Panc1 (cell line): ENCODE data around the gene FAM81B. TPM values are rescaled to one million over a fixed set of nuclear protein-coding genes. Genes with fewer than 3 reads are reported as not detected.
A peak's percentile ranks its signal among the peaks of the same experiment; 100 is the strongest.

ENCODE experiments used
- ATAC-seq: fragments of 200-7000 bp; cut with Tn5 transposase; 2 replicates; pipeline ENCODE4 v1.9.1; 2020; ENCODE audit warnings: mild to moderate bottlenecking, moderate library complexity
- BruUV-seq: library from RNA; stranded (reverse); fragments of 400-500 nt; replicated peaks from 2 replicates; lab custom pipeline; 2021; lab: Mats Ljungman, UMichigan
- CTCF ChIA-PET: fragments of 300-600 bp; sonication (Branson Sonifier 250); formaldehyde crosslinking; loops from one replicate; lab custom pipeline; 2022; ENCODE audit warnings: antibody characterized with exemption; lab: Charles Lee
- POLR2A ChIA-PET: fragments of 300-600 bp; sonication (Branson Sonifier 250); formaldehyde crosslinking; loops from one replicate; lab custom pipeline; 2022; ENCODE audit warnings: antibody characterized with exemption; lab: Charles Lee
- DNase-seq: peaks from one replicate; pipeline ENCODE4 v3.0.0-alpha.2; 2010; ENCODE audit warnings: low read depth, low spot score
- H3K27ac ChIP-seq: 2 replicates; pipeline ENCODE4 v1.5.1; 2011; ENCODE audit warnings: mild to moderate bottlenecking, low read length, inconsistent platforms
- H3K27me3 ChIP-seq: fragments of 200-500 bp; sonication (Bioruptor generic); 2 replicates; pipeline ENCODE4 v1.6.0; 2014; ENCODE audit warnings: low read length, inconsistent platforms; ENCODE audit not compliant: control insufficient read depth, insufficient read depth
- H3K36me3 ChIP-seq: fragments of 200-500 bp; sonication (Bioruptor generic); 2 replicates; pipeline ENCODE4 v1.5.1; 2014; ENCODE audit warnings: inconsistent platforms, mild to moderate bottlenecking, low read length, moderate library complexity; ENCODE audit not compliant: control insufficient read depth, insufficient read depth
- H3K4me1 ChIP-seq: 2 replicates; pipeline ENCODE4 v1.5.1; 2011; ENCODE audit warnings: inconsistent platforms, mild to moderate bottlenecking, low read length, moderate library complexity; ENCODE audit not compliant: control insufficient read depth, insufficient read depth
- H3K4me3 ChIP-seq, 2 experiments: 2 replicates each; pipeline ENCODE4 v1.5.1; 2011 to 2012; ENCODE audit warnings: low read depth in 2 of 2, low read length in 2 of 2, mild to moderate bottlenecking in 2 of 2, inconsistent platforms in 1 of 2, moderate library complexity in 1 of 2
- H3K9me3 ChIP-seq: fragments of 200-500 bp; sonication (Bioruptor generic); 2 replicates; pipeline ENCODE4 v1.5.1; 2014; ENCODE audit warnings: low read depth, mild to moderate bottlenecking, inconsistent platforms, low read length, moderate library complexity; ENCODE audit not compliant: control insufficient read depth, insufficient read depth
- CTCF ChIP-seq: fragments of 450-650 bp; IDR thresholded peaks from 2 replicates; pipeline ENCODE4 v1.5.1; 2017; ENCODE audit warnings: mild to moderate bottlenecking
- POLR2AphosphoS5 ChIP-seq: IDR thresholded peaks from 2 replicates; pipeline ENCODE4 v1.6.1; 2012; ENCODE audit warnings: mild to moderate bottlenecking, low read depth, low read length, moderate library complexity
- REST ChIP-seq, 2 experiments: IDR thresholded peaks; 2 replicates each; pipeline ENCODE4 v1.6.1; 2011 to 2012; ENCODE audit warnings: low read depth in 2 of 2, control low read depth in 1 of 2, low read length in 1 of 2, mild to moderate bottlenecking in 1 of 2, moderate library complexity in 1 of 2; ENCODE audit not compliant: insufficient read depth in 1 of 2
- SIN3A ChIP-seq: IDR thresholded peaks from 2 replicates; pipeline ENCODE4 v1.6.1; 2012; ENCODE audit warnings: low read depth, mild to moderate bottlenecking, low read length, moderate library complexity, borderline replicate concordance; ENCODE audit not compliant: insufficient read depth
- TCF7L2 ChIP-seq: IDR thresholded peaks from 2 replicates; pipeline ENCODE4 v1.6.1; 2011; ENCODE audit warnings: mild to moderate bottlenecking, low read depth, low read length, inconsistent platforms
- in situ Hi-C: cut with HindIII; loops from 2 replicates; pipeline ENCODE4 v1.10.0; 2016; ENCODE audit warnings: low sequenced_read_pairs, low pct_unique_long_range_greater_than_20kb
- intact Hi-C: fragments of 100-400 bp; cut with micrococcal nuclease; formaldehyde crosslinking; loops from one replicate; pipeline ENCODE4 v1.10.0; 2022; ENCODE audit not compliant: unreplicated experiment
- total RNA-seq: library from RNA; stranded (reverse); gene quantifications from one replicate; pipeline ENCODE4 v1.2.1, GENCODE V29; 2021; ENCODE audit not compliant: unreplicated experiment

Gene FAM81B
- total RNA-seq, 1 experiment from 2014 or later: not detected

- POLR2A ChIA-PET: no interaction called here
- in situ Hi-C loops: no loop called here
Measured at GRCh38 chr5:95414451-95414850, 23.3 kb downstream of the FAM81B start.

GRCh38 chr5:95417971-95418370 is 26.8 kb downstream of the FAM81B start:
- H3K36me3 ChIP-seq: no peaks in the 10 kb centered on the region
- ATAC-seq: no peak; the same call in 1 of the 2 replicates
- H3K4me3 ChIP-seq: no peak overlapping the region
- no peak overlapping the region for H3K27ac ChIP-seq
- TF ChIP-seq TCF7L2: no peak
- no peak for TF ChIP-seq SIN3A
- no peak for TF ChIP-seq REST (IDR thresholded peaks at IDR 0.05; ENCODE audit: insufficient read depth in 1 of 2, low read depth in 2 of 2, low read length in 1 of 2)
- no peak for TF ChIP-seq POLR2AphosphoS5
- no peak for TF ChIP-seq CTCF
- H3K27me3 ChIP-seq: peaks cover 3% of the 10 kb centered on the region; the same call in 1 of the 2 replicates
- no peaks in the 10 kb centered on the region for H3K4me1 ChIP-seq
- in situ Hi-C loops: no loop called here
- DNase-seq: peak; percentile 59
- no peaks in the 10 kb centered on the region for H3K9me3 ChIP-seq
- no TSS peak for BruUV-seq
- ChIA-PET POLR2A (no interaction called here), CTCF (no interaction called here)
- intact Hi-C loops: no loop called here

More at GRCh38 chr5:95414451-95414850, 23.3 kb downstream of the FAM81B start:
- intact Hi-C loops: no loop called here
- no peak for TF ChIP-seq SIN3A
- no peak for TF ChIP-seq POLR2AphosphoS5
- TF ChIP-seq TCF7L2: no peak
- TF ChIP-seq CTCF: no peak
- no peak for TF ChIP-seq REST (IDR thresholded peaks at IDR 0.05; ENCODE audit: insufficient read depth in 1 of 2, low read depth in 2 of 2, low read length in 1 of 2)
- Histone ChIP-seq H3K4me3 (no peak overlapping the region), H3K27ac (no peak overlapping the region), H3K36me3 (no peaks in the 10 kb centered on the region), H3K4me1 (no peaks in the 10 kb centered on the region), H3K9me3 (no peaks in the 10 kb centered on the region), H3K27me3 (peaks cover 14% of the 10 kb centered on the region; the same call in 1 of the 2 replicates)
- DNase-seq (no peak), ATAC-seq (no peak)
- BruUV-seq: no TSS peak
- CTCF ChIA-PET: no interaction called here
